Hematopoietic multipotent progenitor cell treated with erythropoietin and hydrocortisone succinate and interleukin-3 and kit ligand, for 4 days (in vitro differentiated cells): Measurements from ENCODE around the gene SSUH2.
"Not testable (repeated sequence)": the region's sequence is repeated elsewhere in the genome, so short reads cannot be mapped to it uniquely, and the experiment has no call there.

Experiments used
- DNase-seq: peaks from one replicate; pipeline ENCODE4 v3.0.0-alpha.2; 2015

Gene SSUH2, protein sequence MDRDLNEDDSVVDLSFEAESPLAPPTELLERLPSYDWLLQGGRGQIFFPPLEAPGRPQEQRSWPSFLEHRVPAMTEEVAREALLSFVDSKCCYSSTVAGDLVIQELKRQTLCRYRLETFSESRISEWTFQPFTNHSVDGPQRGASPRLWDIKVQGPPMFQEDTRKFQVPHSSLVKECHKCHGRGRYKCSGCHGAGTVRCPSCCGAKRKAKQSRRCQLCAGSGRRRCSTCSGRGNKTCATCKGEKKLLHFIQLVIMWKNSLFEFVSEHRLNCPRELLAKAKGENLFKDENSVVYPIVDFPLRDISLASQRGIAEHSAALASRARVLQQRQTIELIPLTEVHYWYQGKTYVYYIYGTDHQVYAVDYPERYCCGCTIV

DNA sequence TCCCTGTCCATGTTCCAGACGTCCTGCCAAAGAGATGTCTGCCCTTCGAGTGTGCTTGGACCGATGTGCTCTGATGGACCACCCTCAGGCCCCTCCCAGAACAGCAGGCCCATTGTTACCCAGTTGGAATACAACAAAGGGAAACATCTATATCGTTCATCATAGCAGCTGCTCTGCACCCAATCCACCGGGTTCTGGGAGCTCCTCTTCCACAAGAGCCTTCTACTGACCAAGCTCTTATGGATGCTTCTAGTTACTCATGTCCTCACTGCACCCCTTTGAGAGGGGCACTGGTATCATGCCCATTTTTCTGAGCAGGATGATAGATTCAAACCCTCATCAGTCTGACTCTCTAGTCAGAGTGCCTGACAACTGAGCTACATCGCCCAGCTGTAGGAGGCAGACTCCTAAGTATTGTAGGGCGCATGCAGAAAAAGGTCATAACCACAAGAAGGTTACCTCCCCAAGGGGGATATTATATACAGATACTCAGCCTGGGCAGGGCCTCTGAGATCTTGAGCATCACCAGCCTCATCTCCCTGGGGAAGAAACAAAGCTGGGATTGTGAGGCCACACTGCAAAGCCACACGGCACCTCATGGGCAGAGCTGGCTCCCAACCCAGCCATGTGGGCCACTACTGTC lies at the start of gene SSUH2:
TSS of gene SSUH2 (minus strand) at position 51 of the 643 bp plus-strand sequence. CDS start at position 11, 40 bp downstream.
- no peak for DNase-seq

DNA sequence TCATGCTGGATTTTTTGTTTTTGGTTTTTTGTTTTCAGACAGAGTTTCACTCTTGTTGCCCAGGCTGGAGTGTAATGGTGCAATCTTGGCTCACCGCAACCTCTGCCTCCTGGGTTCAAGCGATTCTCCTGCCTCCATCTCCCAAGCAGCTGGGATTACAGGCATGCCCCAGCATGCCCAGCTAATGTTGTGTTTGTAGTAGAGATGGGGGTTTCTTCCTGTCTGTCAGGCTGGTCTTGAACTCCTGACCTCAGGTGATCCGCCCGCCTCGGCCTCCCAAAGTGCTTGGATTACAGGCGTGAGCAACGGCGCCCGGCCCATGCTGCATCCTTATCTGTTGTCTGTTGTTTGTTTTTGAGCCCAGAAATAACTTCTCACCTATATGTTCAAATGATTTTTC lies 46.7 kb upstream of the SSUH2 start:
- DNase-seq = not testable (repeated sequence)

- DNase-seq = not testable (repeated sequence)
These were observed 40.4 kb upstream of the SSUH2 start for GRCh38 chr3:8684992-8685391.

DNA sequence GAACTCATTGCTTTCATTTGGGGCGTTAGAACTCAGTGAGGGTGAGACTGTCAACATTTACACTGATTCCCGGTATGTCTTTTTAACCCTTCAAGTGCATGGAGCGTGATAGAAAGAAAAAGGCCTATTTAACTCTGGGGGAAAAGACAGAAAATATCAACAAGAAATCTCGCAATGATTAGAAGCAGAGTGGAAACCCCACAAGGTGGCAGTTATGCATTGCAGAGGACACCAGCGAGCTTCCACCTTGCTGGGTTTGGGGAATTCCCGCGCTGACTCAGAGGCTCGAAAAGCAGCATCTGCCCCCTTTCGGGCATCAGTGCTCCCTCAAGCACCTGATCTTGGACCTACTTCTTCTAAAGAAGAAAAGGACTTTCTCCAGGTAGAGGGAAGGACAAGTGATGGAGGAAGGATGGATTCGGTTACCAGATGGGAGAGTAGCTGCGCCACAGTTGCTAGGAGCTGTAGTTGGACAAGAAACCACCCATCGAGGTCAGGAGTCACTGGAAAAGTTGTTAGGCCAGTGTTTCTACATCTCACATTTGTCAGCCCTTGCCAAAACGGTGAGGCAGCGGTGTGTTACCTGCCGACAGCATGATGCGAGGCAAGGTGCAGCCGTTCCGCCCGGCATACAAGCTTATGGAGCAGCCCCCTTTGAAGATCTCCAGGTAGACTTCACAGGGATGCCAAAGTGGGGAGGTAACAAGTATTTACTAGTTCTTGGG lies 38.4 kb upstream of the SSUH2 start:
- DNase-seq = not testable (repeated sequence)

- DNase-seq = not testable (repeated sequence)
These were observed 37.4 kb upstream of the SSUH2 start for GRCh38 chr3:8681881-8682538.

DNA sequence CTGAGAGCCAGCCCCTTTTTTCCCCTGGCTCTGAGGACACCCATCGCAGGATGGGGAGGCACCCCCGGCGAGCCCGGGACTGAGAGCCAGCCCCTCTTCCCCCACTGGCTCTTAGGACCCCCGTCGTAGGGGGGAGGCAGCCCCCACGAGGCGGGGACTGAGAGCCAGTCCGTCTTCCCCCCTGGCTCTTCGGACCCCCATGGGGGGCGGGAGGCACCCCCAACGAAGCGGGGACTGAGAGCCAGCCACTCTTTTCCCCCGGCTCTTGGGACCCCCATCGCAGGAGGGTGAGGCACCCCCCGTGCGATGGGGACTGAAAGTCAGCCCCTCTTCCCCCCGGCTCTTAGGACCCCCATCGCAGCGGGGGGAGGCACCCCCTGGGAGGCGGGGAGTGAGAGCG lies 36.8 kb upstream of the SSUH2 start:
- DNase-seq = no peak

DNA sequence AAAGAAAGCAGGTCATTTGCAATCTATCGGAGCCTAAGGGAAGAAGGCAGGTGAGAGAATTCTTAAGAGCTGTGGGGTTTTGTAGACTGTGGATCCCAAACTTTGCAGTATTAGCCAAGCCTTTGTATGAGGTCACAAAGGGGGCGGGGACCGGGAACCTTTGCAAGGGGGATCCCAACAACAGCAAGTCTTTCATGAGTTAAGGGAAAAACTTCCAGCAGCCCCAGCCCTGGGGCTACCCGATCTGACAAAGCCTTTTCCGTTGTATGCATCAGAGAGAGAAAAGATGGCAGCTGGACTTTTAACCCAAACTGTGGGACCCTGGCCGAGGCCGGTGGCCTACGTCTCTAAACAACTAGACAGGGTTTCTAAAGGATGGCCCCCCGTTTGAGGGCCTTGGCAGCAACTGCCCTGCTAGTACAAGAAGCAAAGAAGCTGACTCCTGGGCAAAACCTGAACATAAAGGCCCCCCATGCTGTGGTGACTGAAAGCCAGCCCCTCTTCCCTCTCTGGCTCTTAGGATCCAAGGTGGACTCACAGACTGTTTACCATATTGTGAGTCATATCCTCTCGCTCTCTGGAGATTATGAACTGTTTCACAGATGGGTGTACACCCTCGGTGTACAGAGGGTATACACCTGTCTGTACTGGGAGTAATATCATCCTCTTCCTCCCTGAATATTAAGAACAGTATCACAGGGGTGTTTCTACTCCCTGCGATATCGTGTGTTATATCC lies 35.4 kb upstream of the SSUH2 start:
- not testable (repeated sequence) for DNase-seq

DNA sequence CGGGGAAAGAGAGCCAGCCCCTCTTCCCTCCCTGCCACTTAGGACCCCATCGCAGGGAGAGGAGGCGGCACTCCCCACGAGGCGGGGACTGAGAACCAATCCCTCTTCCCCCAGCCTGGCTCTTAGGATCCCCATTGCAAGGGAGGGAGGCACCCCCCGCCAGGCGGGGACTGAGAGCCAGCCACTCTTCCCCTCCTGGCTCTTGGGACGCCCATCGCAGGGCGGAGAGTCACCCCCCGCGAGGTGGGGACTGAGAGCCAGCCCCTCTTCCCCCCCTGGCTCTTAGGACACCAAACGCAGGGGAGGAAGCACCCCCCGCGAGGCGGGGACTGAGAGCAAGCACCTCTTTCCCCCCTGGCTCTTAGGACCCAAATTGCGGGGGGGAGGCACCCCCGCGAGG lies 34.2 kb upstream of the SSUH2 start:
- no peak for DNase-seq

DNA sequence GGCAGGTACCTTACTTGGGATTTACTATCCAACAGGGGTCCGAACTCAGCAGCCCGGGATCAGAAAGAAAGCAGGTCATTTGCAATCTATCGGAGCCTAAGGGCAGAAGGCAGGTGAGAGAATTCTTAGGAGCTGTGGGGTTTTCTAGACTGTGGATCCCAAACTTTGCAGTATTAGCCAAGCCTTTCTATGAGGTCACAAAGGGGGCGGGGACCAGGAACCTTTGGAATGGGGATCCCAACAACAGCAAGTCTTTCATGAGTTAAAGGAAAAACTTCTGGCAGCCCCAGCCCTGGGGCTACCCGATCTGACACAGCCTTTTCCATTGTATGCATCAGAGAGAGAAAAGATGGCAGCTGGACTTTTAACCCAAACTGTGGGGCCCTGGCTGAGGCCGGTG lies 32.7 kb upstream of the SSUH2 start:
- not testable (repeated sequence) for DNase-seq

GRCh38 chr3:8675591-8675990 lies 31.0 kb upstream of the SSUH2 start:
- DNase-seq = not testable (repeated sequence)

DNA sequence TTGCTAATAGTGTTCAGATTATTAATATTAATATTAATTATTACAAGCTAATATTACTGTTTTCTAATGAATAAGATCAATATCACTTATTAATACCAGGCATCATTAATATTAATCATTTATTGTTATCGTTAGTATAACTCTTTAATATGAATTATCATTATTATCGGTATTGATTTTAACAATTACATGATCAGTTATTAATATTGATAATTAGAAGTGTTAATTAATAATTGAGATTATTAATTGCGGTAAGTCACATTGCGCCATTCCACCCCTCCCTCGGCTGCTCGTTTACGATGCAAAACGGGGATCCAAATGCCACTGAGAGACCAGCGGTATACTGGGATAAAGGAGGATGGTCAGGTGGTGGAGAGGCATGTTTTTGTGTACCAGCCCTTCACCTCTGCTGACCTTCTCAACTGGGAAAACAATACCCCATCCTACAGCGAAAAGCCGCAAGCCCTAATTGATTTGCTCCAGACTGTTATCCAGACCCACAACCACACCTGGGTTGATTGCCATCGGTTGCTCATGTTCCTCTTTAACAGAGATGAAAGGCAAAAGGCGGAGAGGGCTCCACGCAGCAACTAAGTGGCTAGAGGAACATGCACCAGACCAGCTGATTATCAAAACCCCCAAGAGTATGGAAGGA lies 28.6 kb upstream of the SSUH2 start:
- no peak for DNase-seq

GRCh38 chr3:8669019-8669418 lies 24.4 kb upstream of the SSUH2 start:
- DNase-seq = no peak

- DNase-seq = no peak
These were observed 23.6 kb upstream of the SSUH2 start for GRCh38 chr3:8668216-8668615.

DNA sequence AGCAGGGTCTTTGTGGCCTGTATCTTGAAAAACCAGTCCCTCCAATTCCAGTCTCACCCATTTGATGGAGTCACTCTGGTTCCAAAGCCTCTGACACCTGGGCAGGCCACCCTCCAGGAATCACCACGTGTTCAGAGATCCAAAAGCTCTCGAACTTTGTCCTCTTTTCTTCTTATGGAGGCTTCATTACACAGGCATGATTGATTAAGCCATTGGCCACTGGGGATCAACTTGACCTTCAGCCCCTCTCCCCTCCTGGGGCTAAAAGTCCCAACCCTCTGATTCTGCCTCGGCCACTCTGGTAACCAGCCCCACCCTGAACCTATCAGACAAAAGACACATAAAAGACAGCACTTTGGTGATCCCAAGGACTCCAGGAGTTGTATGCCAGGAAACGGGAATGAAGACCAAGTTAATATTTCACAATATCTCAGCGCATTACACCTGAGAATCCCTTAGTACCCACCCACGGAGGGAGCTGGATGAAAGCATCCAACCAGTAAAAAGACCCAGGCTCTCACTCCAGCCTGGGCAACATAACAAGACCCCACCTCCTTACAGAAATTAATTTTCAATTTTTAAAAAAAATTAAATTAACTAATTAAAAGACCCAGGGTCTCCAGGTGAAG lies 23.0 kb upstream of the SSUH2 start:
- DNase-seq = no peak

DNA sequence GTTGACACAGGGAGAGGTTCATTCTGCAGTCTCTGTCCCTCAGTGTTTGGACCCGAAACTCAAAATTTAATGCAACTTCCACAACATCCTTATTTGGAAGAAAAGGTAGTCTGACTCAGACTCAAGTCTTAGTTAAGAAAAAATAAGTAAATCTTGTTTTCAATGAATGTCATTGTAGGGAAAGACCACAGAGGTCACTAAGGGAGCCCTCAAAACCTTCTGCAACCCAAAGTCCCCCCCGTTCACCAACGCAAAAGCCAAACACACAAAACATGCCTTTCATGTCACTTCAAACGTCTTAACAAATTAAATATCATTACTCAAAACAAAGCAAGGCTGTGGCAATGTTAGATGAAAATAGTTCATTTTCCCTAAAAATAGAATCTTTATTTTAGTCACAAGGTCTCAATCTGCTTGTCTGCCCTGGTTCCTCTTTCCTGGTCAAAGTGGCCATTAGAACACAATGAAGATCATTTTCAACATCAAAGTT lies 20.9 kb upstream of the SSUH2 start:
- DNase-seq = peak; percentile 6

GRCh38 chr3:8663177-8664061 lies 18.8 kb upstream of the SSUH2 start:
- DNase-seq = peak; percentile 79

- no peak for DNase-seq
These were observed 18.0 kb upstream of the SSUH2 start for GRCh38 chr3:8662594-8662993.

GRCh38 chr3:8660175-8661118 lies 15.8 kb upstream of the SSUH2 start:
- DNase-seq = no peak

GRCh38 chr3:8659242-8659641 lies 14.6 kb upstream of the SSUH2 start:
- no peak for DNase-seq
